Measurements from ENCODE around the gene TTN.

DNA sequence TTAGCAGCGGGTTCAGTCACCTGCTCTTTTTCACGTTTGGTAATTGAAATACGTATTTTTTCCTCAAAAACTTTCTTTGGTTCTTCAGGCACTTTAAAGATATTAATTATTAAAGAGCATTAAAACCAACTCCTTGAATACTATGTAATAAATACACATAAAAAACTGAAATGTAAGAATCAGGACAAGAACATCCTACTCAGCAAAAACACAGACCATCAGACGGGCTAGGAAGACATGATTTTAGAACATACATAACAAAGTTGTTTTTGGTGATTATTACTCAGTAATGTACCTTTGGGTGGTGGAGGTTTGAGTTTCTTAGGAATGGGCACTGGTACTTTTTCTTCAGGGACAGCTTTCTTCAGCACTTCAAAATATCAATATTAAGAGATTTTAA lies 126.1 kb downstream of the TTN start:
- TF ChIP-seq, protein P1, sequence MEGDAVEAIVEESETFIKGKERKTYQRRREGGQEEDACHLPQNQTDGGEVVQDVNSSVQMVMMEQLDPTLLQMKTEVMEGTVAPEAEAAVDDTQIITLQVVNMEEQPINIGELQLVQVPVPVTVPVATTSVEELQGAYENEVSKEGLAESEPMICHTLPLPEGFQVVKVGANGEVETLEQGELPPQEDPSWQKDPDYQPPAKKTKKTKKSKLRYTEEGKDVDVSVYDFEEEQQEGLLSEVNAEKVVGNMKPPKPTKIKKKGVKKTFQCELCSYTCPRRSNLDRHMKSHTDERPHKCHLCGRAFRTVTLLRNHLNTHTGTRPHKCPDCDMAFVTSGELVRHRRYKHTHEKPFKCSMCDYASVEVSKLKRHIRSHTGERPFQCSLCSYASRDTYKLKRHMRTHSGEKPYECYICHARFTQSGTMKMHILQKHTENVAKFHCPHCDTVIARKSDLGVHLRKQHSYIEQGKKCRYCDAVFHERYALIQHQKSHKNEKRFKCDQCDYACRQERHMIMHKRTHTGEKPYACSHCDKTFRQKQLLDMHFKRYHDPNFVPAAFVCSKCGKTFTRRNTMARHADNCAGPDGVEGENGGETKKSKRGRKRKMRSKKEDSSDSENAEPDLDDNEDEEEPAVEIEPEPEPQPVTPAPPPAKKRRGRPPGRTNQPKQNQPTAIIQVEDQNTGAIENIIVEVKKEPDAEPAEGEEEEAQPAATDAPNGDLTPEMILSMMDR (IDR thresholded peaks at IDR 0.05) = no peak
- TF ChIP-seq POLR2A (IDR thresholded peaks at IDR 0.05) = no peak

All from uterus (tissue), 2 donors.